Measurements from ENCODE around the gene STX1B.

DNA sequence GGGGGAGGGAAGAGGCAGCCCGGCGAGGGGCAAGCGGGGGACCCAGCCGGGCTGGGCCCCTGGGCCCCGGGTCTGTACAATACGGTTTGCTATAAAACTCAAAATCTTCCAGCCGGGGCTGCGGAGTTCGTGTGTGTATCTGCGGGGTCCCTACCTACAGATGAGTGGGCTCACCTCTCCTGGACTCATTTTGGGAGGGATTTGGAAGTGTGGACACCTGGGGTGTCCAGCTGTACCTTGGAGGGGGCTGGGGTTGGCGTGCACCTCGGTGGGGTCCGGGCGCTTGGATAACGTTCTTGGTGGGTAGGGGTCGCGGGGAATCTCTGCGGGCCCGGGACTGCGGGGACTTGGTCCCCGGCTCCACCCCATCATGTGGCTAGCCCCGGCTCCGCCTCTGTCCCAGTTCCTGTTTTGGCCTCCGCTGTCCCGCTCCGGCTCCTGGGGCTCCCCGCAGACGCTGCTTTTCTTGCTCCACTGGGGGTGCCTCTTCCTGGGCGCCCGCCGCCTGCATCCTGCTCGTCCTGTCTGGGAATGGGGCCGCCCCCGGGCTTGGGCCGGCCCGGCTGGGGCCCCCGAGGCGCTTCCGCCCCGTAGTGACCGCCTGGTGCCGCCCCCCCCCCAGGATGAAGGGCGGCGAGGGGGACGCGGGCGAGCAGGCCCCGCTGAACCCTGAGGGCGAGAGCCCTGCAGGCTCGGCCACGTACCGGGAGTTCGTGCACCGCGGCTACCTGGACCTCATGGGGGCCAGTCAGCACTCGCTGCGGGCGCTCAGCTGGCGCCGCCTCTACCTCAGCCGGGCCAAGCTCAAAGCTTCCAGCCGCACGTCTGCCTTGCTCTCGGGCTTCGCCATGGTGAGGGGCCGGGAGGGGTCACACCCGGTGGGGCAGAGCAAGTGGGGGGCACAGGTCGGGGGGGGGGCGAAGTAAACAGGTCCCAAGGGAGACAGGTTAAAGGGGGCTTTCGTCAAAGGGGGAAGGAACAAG, 61.5 kb downstream of the STX1B start, which contains the start of gene ORAI3:
- TF ChIP-seq CTCF (optimal IDR thresholded peaks at IDR 0.05 in 1 of 3, IDR thresholded peaks at IDR 0.05 in 1 of 3, conservative IDR thresholded peaks at IDR 0.05 in 1 of 3; ENCODE audit: extremely low read depth in 1 of 3, insufficient read depth in 2 of 3, low read length in 3 of 3) (no peak), EZH2 (IDR thresholded peaks at IDR 0.05; ENCODE audit: low read length) (no peak)
